ENCODE data around the gene FLOT1. TPM values are rescaled to one million over a fixed set of nuclear protein-coding genes. Genes with fewer than 3 reads are reported as not detected.

FLOT1 gene
- total RNA-seq, 1 experiment from 2014 or later, result 58.2 TPM

- Histone ChIP-seq H3K9me2 (replicated peaks; ENCODE audit: insufficient read depth, low read length) (no peaks in the 10 kb centered on the region), H3K4me1 (ENCODE audit: low read length) (peaks cover 60% of the 10 kb centered on the region), H3K79me2 (ENCODE audit: low read length) (peaks cover 70% of the 10 kb centered on the region), H3K9ac (ENCODE audit: low read length) (peak overlapping the region; percentile 96), H3K27ac (ENCODE audit: low read length) (peak overlapping the region; percentile 98), H2AFZ (ENCODE audit: low read length) (no peak overlapping the region), H3K36me3 (ENCODE audit: insufficient read depth, low read length) (peaks cover 19% of the 10 kb centered on the region), H4K20me1 (ENCODE audit: insufficient read depth, low read depth, low read length) (peaks cover 8% of the 10 kb centered on the region; the same call in 1 of the 2 replicates), H3K27me3 (ENCODE audit: low read length) (no peaks in the 10 kb centered on the region), H3K4me2 (ENCODE audit: low read depth, low read length, poor library complexity, severe bottlenecking) (peak overlapping the region; percentile 97), H3K9me3 (ENCODE audit: low read length) (no peaks in the 10 kb centered on the region), H3K4me3 (ENCODE audit: low read length) (peak overlapping the region; percentile 80)
- DNase-seq, result no peak
Observed at GRCh38 chr6:30681766-30682142, 60.7 kb downstream of the FLOT1 start.

- peaks cover 26% of the 10 kb centered on the region for H3K36me3 ChIP-seq (ENCODE audit: insufficient read depth, low read length)
- H3K79me2 ChIP-seq (ENCODE audit: low read length), result peaks cover 55% of the 10 kb centered on the region
- no peak for DNase-seq
Observed at GRCh38 chr6:30679765-30680535, 62.5 kb downstream of the FLOT1 start.

GRCh38 chr6:30678964-30679726 is 63.3 kb downstream of the FLOT1 start:
- H3K9me3 ChIP-seq (ENCODE audit: low read length), result no peaks in the 10 kb centered on the region
- peak; percentile 95 for DNase-seq
- peak overlapping the region; percentile 79 for H3K27ac ChIP-seq (ENCODE audit: low read length)
- H3K9ac ChIP-seq (ENCODE audit: low read length), result peak overlapping the region; percentile 64
- peak overlapping the region; percentile 97 for H3K4me2 ChIP-seq (ENCODE audit: low read depth, low read length, poor library complexity, severe bottlenecking)
- peak overlapping the region; percentile 80 for H3K4me3 ChIP-seq (ENCODE audit: low read length)
- H2AFZ ChIP-seq (ENCODE audit: low read length), result no peak overlapping the region
- peaks cover 26% of the 10 kb centered on the region for H3K36me3 ChIP-seq (ENCODE audit: insufficient read depth, low read length)
- no peaks in the 10 kb centered on the region for H3K9me2 ChIP-seq (replicated peaks; ENCODE audit: insufficient read depth, low read length)
- H3K27me3 ChIP-seq (ENCODE audit: low read length), result no peaks in the 10 kb centered on the region
- H3K4me1 ChIP-seq (ENCODE audit: low read length), result peaks cover 47% of the 10 kb centered on the region
- H4K20me1 ChIP-seq (ENCODE audit: insufficient read depth, low read depth, low read length), result peaks cover 6% of the 10 kb centered on the region; the same call in 1 of the 2 replicates
- peaks cover 48% of the 10 kb centered on the region for H3K79me2 ChIP-seq (ENCODE audit: low read length)

More at GRCh38 chr6:30679765-30680535, 62.5 kb downstream of the FLOT1 start:
- H3K27ac ChIP-seq (ENCODE audit: low read length), result peak overlapping the region; percentile 79
- H3K4me1 ChIP-seq (ENCODE audit: low read length), result peaks cover 47% of the 10 kb centered on the region
- H3K9me2 ChIP-seq (replicated peaks; ENCODE audit: insufficient read depth, low read length), result no peaks in the 10 kb centered on the region
- peak overlapping the region; percentile 80 for H3K4me3 ChIP-seq (ENCODE audit: low read length)
- no peak overlapping the region for H2AFZ ChIP-seq (ENCODE audit: low read length)
- H3K27me3 ChIP-seq (ENCODE audit: low read length), result no peaks in the 10 kb centered on the region
- peaks cover 8% of the 10 kb centered on the region; the same call in 1 of the 2 replicates for H4K20me1 ChIP-seq (ENCODE audit: insufficient read depth, low read depth, low read length)
- H3K9ac ChIP-seq (ENCODE audit: low read length), result peak overlapping the region; percentile 64
- peak overlapping the region; percentile 97 for H3K4me2 ChIP-seq (ENCODE audit: low read depth, low read length, poor library complexity, severe bottlenecking)
- no peaks in the 10 kb centered on the region for H3K9me3 ChIP-seq (ENCODE audit: low read length)

Small RNA genes lying within 50 kb of the gene (small RNA-seq; reads per million reads assigned to genes)
- gene RF00019 (not detected), gene RN7SL353P (not detected)

Other genes with a start within 250 kb of the FLOT1 start
- gene GNL1, start 186.2 kb downstream of the FLOT1 start, total RNA-seq (2014; rRNA removed; shearing (Covaris generic); ENCODE audit: low replicate concordance), result 48.6 and 53.9 TPM in 2 replicates
- gene PRR3, start 185.4 kb downstream of the FLOT1 start, total RNA-seq (2014; rRNA removed; shearing (Covaris generic); ENCODE audit: low replicate concordance), result 14.6 and 30.6 TPM in 2 replicates
- gene ABCF1, start 171.2 kb downstream of the FLOT1 start, total RNA-seq (2014; rRNA removed; shearing (Covaris generic); ENCODE audit: low replicate concordance), result 14.4 and 26.0 TPM in 2 replicates
- 64.3 and 170 TPM in 2 replicates for gene PPP1R10, start 125.4 kb downstream of the FLOT1 start, total RNA-seq (2014; rRNA removed; shearing (Covaris generic); ENCODE audit: low replicate concordance)
- gene MRPS18B, start 124.8 kb downstream of the FLOT1 start, total RNA-seq (2014; rRNA removed; shearing (Covaris generic); ENCODE audit: low replicate concordance), result 59.2 and 119 TPM in 2 replicates
- 9.6 and 10.3 TPM in 2 replicates for gene ATAT1, start 115.8 kb downstream of the FLOT1 start, total RNA-seq (2014; rRNA removed; shearing (Covaris generic); ENCODE audit: low replicate concordance)
- 5.6 and 10.0 TPM in 2 replicates for gene C6orf136, start 95.6 kb downstream of the FLOT1 start, total RNA-seq (2014; rRNA removed; shearing (Covaris generic); ENCODE audit: low replicate concordance)
- 26.5 and 36.1 TPM in 2 replicates for gene DHX16, start 69.7 kb downstream of the FLOT1 start, total RNA-seq (2014; rRNA removed; shearing (Covaris generic); ENCODE audit: low replicate concordance)
- 69.8 and 75.3 TPM in 2 replicates for gene PPP1R18, start 56.0 kb downstream of the FLOT1 start, total RNA-seq (2014; rRNA removed; shearing (Covaris generic); ENCODE audit: low replicate concordance)
- 16.9 and 38.1 TPM in 2 replicates for gene NRM, start 51.7 kb downstream of the FLOT1 start, total RNA-seq (2014; rRNA removed; shearing (Covaris generic); ENCODE audit: low replicate concordance)
- gene MDC1, start 25.4 kb downstream of the FLOT1 start, total RNA-seq (2014; rRNA removed; shearing (Covaris generic); ENCODE audit: low replicate concordance), result 9.4 and 11.0 TPM in 2 replicates
- 403 and 427 TPM in 2 replicates for gene TUBB, start 22.3 kb downstream of the FLOT1 start, total RNA-seq (2014; rRNA removed; shearing (Covaris generic); ENCODE audit: low replicate concordance)
- gene IER3, start 1.9 kb upstream of the FLOT1 start, total RNA-seq (2014; rRNA removed; shearing (Covaris generic); ENCODE audit: low replicate concordance), result 0.19 and 0.54 TPM in 2 replicates
- gene DDR1, start 141.8 kb upstream of the FLOT1 start, total RNA-seq (2014; rRNA removed; shearing (Covaris generic); ENCODE audit: low replicate concordance), result 0.15 and 0.25 TPM in 2 replicates
- gene GTF2H4, start 165.5 kb upstream of the FLOT1 start, total RNA-seq (2014; rRNA removed; shearing (Covaris generic); ENCODE audit: low replicate concordance), result 21.8 and 23.4 TPM in 2 replicates
- 42.3 and 50.2 TPM in 2 replicates for gene VARS2, start 171.6 kb upstream of the FLOT1 start, total RNA-seq (2014; rRNA removed; shearing (Covaris generic); ENCODE audit: low replicate concordance)
- gene SFTA2, start 189.5 kb upstream of the FLOT1 start, total RNA-seq (2014; rRNA removed; shearing (Covaris generic); ENCODE audit: low replicate concordance), result not detected in 2 replicates
- not detected in 2 replicates for gene MUCL3, start 198.3 kb upstream of the FLOT1 start, total RNA-seq (2014; rRNA removed; shearing (Covaris generic); ENCODE audit: low replicate concordance)
- gene MUC21, start 241.0 kb upstream of the FLOT1 start, total RNA-seq (2014; rRNA removed; shearing (Covaris generic); ENCODE audit: low replicate concordance), result not detected in 2 replicates

All from Karpas-422 (cell line).